H9 (cell line): ENCODE data around the gene ITSN1. TPM values are rescaled to one million over a fixed set of nuclear protein-coding genes. Genes with fewer than 3 reads are reported as not detected.

Experiments used
- DNase-seq: peaks from one replicate; pipeline ENCODE4 v3.0.0-alpha.2; 2017
- H2AFZ ChIP-seq: one replicate; pipeline ENCODE4 v1.6.1; 2013; ENCODE audit warnings: mild to moderate bottlenecking, low read length, control low read depth, moderate library complexity
- H2AK5ac ChIP-seq: 2 replicates; pipeline ENCODE4 v1.6.1; 2013; ENCODE audit warnings: low read length, control low read depth, mixed read lengths; ENCODE audit not compliant: insufficient read length
- H2BK120ac ChIP-seq: one replicate; pipeline ENCODE4 v1.6.1; 2013; ENCODE audit warnings: low read depth, mild to moderate bottlenecking, low read length, control low read depth, inconsistent platforms; ENCODE audit not compliant: poor library complexity, severe bottlenecking
- H2BK12ac ChIP-seq: 2 replicates; pipeline ENCODE4 v1.6.1; 2013; ENCODE audit warnings: low read length, control low read depth, mixed read lengths, low read depth; ENCODE audit not compliant: insufficient read length
- H2BK15ac ChIP-seq: 2 replicates; pipeline ENCODE4 v1.6.1; 2013; ENCODE audit warnings: low read depth, low read length, control low read depth
- H2BK20ac ChIP-seq: one replicate; pipeline ENCODE4 v1.6.1; 2013; ENCODE audit warnings: low read depth, mild to moderate bottlenecking, low read length, control low read depth, inconsistent platforms; ENCODE audit not compliant: poor library complexity, severe bottlenecking
- H2BK5ac ChIP-seq: 2 replicates; pipeline ENCODE4 v1.6.1; 2013; ENCODE audit warnings: low read length, control low read depth, mixed read lengths; ENCODE audit not compliant: insufficient read length
- H3K14ac ChIP-seq: 2 replicates; pipeline ENCODE4 v1.6.1; 2013; ENCODE audit warnings: low read length, control low read depth; ENCODE audit not compliant: insufficient read depth
- H3K18ac ChIP-seq: 2 replicates; pipeline ENCODE4 v1.6.1; 2013; ENCODE audit warnings: low read depth, mild to moderate bottlenecking, mixed read lengths, low read length, control low read depth; ENCODE audit not compliant: insufficient read length
- H3K23ac ChIP-seq: 2 replicates; pipeline ENCODE4 v1.6.1; 2013; ENCODE audit warnings: low read length, control low read depth, mixed read lengths, low read depth; ENCODE audit not compliant: insufficient read length
- H3K23me2 ChIP-seq: 2 replicates; pipeline ENCODE4 v1.6.1; 2013; ENCODE audit warnings: low read depth, mild to moderate bottlenecking, mixed read lengths, low read length, control low read depth; ENCODE audit not compliant: insufficient read length, poor library complexity, severe bottlenecking
- H3K27ac ChIP-seq: 2 replicates; pipeline ENCODE4 v1.5.1; 2013; ENCODE audit warnings: low read length, control low read depth, mixed read lengths, low read depth; ENCODE audit not compliant: insufficient read length
- H3K27me3 ChIP-seq: 2 replicates; pipeline ENCODE4 v1.6.1; 2013; ENCODE audit warnings: low read length, control low read depth, inconsistent platforms; ENCODE audit not compliant: insufficient read depth
- H3K4ac ChIP-seq: 2 replicates; pipeline ENCODE4 v1.6.1; 2013; ENCODE audit warnings: low read depth, mild to moderate bottlenecking, control low read depth, inconsistent platforms, low read length, moderate library complexity
- H3K4me1 ChIP-seq: 2 replicates; pipeline ENCODE4 v1.6.1; 2013; ENCODE audit warnings: low read length, control low read depth, inconsistent platforms; ENCODE audit not compliant: insufficient read depth
- H3K4me2 ChIP-seq: 2 replicates; pipeline ENCODE4 v1.6.1; 2013; ENCODE audit warnings: low read length, control low read depth, mixed read lengths; ENCODE audit not compliant: insufficient read length, insufficient read depth
- H3K56ac ChIP-seq: 2 replicates; pipeline ENCODE4 v1.6.1; 2013; ENCODE audit warnings: low read depth, mild to moderate bottlenecking, mixed read lengths, low read length, control low read depth; ENCODE audit not compliant: insufficient read length
- H3K79me1 ChIP-seq: 2 replicates; pipeline ENCODE4 v1.6.1; 2013; ENCODE audit warnings: low read depth, mild to moderate bottlenecking, moderate library complexity, low read length, control low read depth, inconsistent platforms; ENCODE audit not compliant: insufficient read depth, poor library complexity, severe bottlenecking
- H3K79me2 ChIP-seq: 2 replicates; pipeline ENCODE4 v1.6.1; 2013; ENCODE audit warnings: low read length, control low read depth, inconsistent platforms; ENCODE audit not compliant: insufficient read depth
- H3K9ac ChIP-seq: 2 replicates; pipeline ENCODE4 v1.6.1; 2013; ENCODE audit warnings: low read length, control low read depth, mixed read lengths; ENCODE audit not compliant: insufficient read length; ENCODE audit errors: extremely low read depth
- H3K9me3 ChIP-seq: one replicate; pipeline ENCODE4 v1.6.1; 2013; ENCODE audit warnings: low read depth, low read length, inconsistent platforms; ENCODE audit not compliant: control insufficient read depth
- H3T11ph ChIP-seq: one replicate; pipeline ENCODE4 v1.6.1; 2013; ENCODE audit warnings: mild to moderate bottlenecking, low read length, control low read depth, inconsistent platforms
- H4K20me1 ChIP-seq: one replicate; pipeline ENCODE4 v1.6.1; 2013; ENCODE audit not compliant: control insufficient read depth, insufficient read length, insufficient read depth
- H4K5ac ChIP-seq: 2 replicates; pipeline ENCODE4 v1.6.1; 2013; ENCODE audit warnings: low read depth, mild to moderate bottlenecking, mixed read lengths, low read length, control low read depth; ENCODE audit not compliant: insufficient read length
- H4K8ac ChIP-seq: replicated peaks from 2 replicates; pipeline ENCODE4 v1.6.1; 2013; ENCODE audit warnings: low read length, control low read depth, mixed read lengths, low read depth; ENCODE audit not compliant: insufficient read length
- H4K91ac ChIP-seq: 2 replicates; pipeline ENCODE4 v1.6.1; 2013; ENCODE audit warnings: low read depth, mild to moderate bottlenecking, moderate library complexity, mixed read lengths, low read length, control low read depth; ENCODE audit not compliant: insufficient read length
- H3K27ac Mint-ChIP-seq, 3 experiments: 2 replicates in 2 of 3; 3 replicates in 1 of 3; pipeline ENCODE4 v1.8.0; 2020 to 2021; ENCODE audit warnings: mixed read lengths in 3 of 3, mild to moderate bottlenecking in 1 of 3, moderate library complexity in 1 of 3
- H3K27me3 Mint-ChIP-seq: 2 replicates; pipeline ENCODE4 v1.8.0; 2021; ENCODE audit warnings: low read depth, mild to moderate bottlenecking, moderate library complexity, mixed read lengths
- H3K36me3 Mint-ChIP-seq, 3 experiments: 2 replicates in 2 of 3; 3 replicates in 1 of 3; pipeline ENCODE4 v1.8.0; 2020 to 2021; ENCODE audit warnings: low read depth in 3 of 3, mixed read lengths in 3 of 3; ENCODE audit not compliant: insufficient read depth in 1 of 3
- H3K4me1 Mint-ChIP-seq, 2 experiments: 2 replicates each; pipeline ENCODE4 v1.8.0; 2020; ENCODE audit warnings: mixed read lengths in 2 of 2
- H3K4me3 Mint-ChIP-seq, 2 experiments: 2 replicates in 1 of 2; 3 replicates in 1 of 2; pipeline ENCODE4 v1.8.0; 2020 to 2021; ENCODE audit warnings: mild to moderate bottlenecking in 2 of 2, mixed read lengths in 2 of 2, moderate library complexity in 1 of 2
- H3K9me3 Mint-ChIP-seq, 2 experiments: 2 replicates in 1 of 2; 3 replicates in 1 of 2; pipeline ENCODE4 v1.8.0; 2020; ENCODE audit warnings: mild to moderate bottlenecking in 2 of 2, mixed read lengths in 2 of 2, moderate library complexity in 1 of 2
- CTCF ChIP-seq: fragments of 200-600 bp; sonication (generic); conservative IDR thresholded peaks from 3 replicates; pipeline ENCODE4 v1.8.0; 2021; ENCODE audit warnings: antibody characterized with exemption, mild to moderate bottlenecking
- WGBS: extraction: QIAGEN DNeasy Blood & Tissue Kit; methylation state at CpG from one replicate; pipeline ENCODE4 v1.1.7; 2013; ENCODE audit warnings: missing lambda C conversion rate, low lambda C conversion rate, mixed read lengths; ENCODE audit not compliant: insufficient read length; ENCODE audit errors: extremely low coverage; 5-methylcytosine and 5-hydroxymethylcytosine counted together
- total RNA-seq: library from RNA; stranded (reverse); gene quantifications from 2 replicates; pipeline ENCODE4 v1.2.1, GENCODE V29; 2021

The ITSN1 gene
- total RNA-seq, 1 experiment from 2014 or later = 94.2 TPM

DNA sequence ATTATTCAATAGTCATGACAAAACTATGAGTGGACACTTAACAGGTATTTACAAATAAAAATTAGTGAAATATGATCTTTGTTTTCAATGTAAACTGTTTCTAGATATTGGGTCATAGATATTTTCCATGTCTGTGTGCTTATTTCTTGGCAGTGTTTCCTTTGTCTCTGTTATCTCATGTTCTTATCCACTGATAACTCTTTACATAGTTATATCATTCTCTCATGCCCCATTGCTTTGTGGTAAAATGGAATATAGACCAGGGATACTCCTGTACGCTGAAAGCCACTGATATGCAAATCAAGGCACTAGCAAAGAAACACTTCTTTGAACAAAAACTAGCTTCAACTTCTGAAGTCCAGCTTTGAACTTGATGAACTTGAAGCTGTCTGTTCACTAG is 113.1 kb downstream of the ITSN1 start:
- no peak overlapping the region for H3K4me2 ChIP-seq
- no peak overlapping the region for H4K5ac ChIP-seq
- H3K27ac ChIP-seq = no peak overlapping the region
- H3K36me3 Mint-ChIP-seq = peaks cover 4 to 62% (median 28%) of the 10 kb centered on the region in 3 experiments; a peak in 6 of 7 replicates
- no peak overlapping the region for H2BK12ac ChIP-seq
- no peak overlapping the region for H3K14ac ChIP-seq
- TF ChIP-seq CTCF = no peak
- no peak overlapping the region for H3K9ac ChIP-seq
- no peak overlapping the region for H3K4ac ChIP-seq
- no peak overlapping the region for H2BK120ac ChIP-seq
- no peak overlapping the region for H3T11ph ChIP-seq
- no peaks in the 10 kb centered on the region for H3K23me2 ChIP-seq
- no peak overlapping the region for H2AK5ac ChIP-seq
- no peak overlapping the region for H3K27ac Mint-ChIP-seq
- no CpG with 5 or more reads among the region's 1 CpG for WGBS
- H3K23ac ChIP-seq = no peak overlapping the region
- peaks cover 0 to 3% of the 10 kb centered on the region in 2 experiments; a peak in 1 of 4 replicates for H3K4me1 Mint-ChIP-seq
- no peaks in the 10 kb centered on the region for H3K4me1 ChIP-seq
- H3K18ac ChIP-seq = no peak overlapping the region
- no peaks in the 10 kb centered on the region for H3K9me3 Mint-ChIP-seq
- H3K79me2 ChIP-seq = no peaks in the 10 kb centered on the region
- no peak overlapping the region for H4K8ac ChIP-seq
- H3K27me3 Mint-ChIP-seq = no peaks in the 10 kb centered on the region
- no peak overlapping the region for H4K91ac ChIP-seq
- H2BK5ac ChIP-seq = no peak overlapping the region
- H3K9me3 ChIP-seq = no peaks in the 10 kb centered on the region
- H2BK20ac ChIP-seq = no peak overlapping the region
- DNase-seq = no peak
- no peaks in the 10 kb centered on the region for H3K27me3 ChIP-seq
- peaks cover 3% of the 10 kb centered on the region for H3K79me1 ChIP-seq
- H3K4me3 Mint-ChIP-seq = no peak overlapping the region
- no peaks in the 10 kb centered on the region for H4K20me1 ChIP-seq
- H2BK15ac ChIP-seq = no peak overlapping the region
- H3K56ac ChIP-seq = no peak overlapping the region
- no peak overlapping the region for H2AFZ ChIP-seq
